ENCODE measurements around the gene PARP16.
A peak's percentile ranks its signal among the peaks of the same experiment; 100 is the strongest.

Gene PARP16

DNA sequence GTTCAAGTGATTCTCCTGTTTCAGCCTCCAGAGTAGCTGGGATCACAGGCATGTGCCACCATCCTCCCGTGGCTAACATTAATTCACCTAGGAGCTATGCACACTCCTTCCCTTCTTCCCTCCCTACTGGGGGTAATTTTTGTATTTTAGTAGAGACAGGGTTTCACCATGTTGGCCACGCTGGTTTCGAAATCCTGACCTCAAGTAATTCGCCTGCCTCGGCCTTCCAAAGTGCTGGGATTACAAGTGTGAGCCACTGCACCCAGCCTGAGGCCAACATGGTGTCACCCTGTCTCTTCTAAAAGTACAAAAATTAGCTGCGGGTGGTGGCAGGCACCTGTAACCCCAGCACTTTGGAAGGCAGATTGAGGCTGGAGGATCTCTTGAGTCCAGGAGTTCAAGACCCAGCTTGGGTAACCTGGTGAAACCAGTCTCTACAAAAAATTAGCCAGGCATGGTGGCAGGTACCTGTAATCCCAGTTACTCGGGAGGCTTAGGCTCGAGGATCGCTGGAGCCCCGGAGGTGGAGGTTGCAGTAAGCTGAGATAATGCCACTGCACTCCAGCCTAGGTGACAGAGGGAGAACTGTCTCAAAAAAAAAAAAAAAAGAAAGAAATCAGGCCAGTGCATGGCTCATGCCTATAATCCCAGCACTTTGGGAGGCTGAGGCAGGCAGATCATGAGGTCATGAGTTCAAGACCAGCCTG, 23.9 kb upstream of the PARP16 start:
- no peak for DNase-seq

DNA sequence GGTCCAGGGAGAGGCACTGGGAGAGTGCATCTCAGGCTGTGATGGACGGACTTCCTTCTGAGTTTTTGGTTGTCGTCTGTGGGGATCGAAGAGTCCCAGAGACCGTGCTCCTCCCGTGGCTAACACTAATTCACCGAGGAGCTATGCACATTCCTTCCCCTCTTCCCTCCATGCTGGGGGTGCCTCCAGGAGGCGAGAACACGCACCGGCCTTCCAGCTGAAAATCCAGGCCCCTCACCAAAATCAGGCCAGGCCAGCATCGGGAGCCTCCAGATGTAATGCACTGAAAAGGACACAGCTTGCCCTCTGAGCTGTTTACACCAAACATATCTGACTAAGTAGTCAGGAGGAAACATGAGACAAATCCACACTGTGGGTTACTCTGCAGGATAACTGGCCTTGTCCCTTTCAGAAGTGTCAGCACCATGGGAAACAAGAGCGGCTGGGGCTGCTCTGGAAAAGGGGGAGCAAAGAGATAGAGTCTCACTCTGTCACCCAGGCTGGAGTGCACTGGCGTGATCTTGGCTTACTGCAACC, 23.3 kb upstream of the PARP16 start:
- DNase-seq = no peak

DNA sequence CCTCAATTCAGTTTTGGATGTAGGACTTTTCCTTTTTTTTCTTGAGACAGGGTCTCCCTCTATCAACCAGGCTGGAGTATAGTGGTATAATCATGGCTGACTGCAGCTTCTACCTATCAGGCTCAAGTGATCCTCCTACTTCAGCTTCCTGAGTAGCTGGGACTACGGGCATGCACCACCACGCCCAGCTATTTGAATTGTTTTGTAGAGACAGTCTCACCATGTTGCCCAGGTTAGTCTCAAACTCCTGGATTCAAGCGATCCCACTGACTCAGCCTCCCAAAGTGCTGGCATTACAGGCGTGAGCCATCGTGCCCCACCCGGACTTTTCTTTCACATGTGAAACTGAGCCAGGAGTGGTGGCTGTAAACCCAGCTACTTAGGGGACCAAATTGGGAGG, 21.3 kb upstream of the PARP16 start:
- DNase-seq = no peak

DNA sequence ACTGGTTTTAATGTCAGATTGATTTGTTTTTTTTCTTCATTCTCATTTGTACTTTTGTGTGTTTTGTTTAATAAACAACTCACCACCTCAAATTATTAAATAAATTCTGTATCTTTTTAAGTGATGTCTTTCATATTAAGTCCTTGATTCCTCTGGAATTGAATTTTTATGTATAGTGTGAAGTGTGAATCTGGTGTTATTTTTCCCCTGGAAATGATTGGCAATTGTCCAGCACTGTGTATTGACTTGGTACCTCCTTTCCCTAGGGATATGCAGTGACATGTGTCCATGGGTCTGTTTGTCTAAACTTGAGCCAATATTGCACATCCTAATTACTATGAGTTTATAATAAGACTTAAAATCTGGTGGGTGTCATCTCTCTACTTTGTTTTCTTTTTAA, 19.9 kb upstream of the PARP16 start:
- DNase-seq = no peak

DNA sequence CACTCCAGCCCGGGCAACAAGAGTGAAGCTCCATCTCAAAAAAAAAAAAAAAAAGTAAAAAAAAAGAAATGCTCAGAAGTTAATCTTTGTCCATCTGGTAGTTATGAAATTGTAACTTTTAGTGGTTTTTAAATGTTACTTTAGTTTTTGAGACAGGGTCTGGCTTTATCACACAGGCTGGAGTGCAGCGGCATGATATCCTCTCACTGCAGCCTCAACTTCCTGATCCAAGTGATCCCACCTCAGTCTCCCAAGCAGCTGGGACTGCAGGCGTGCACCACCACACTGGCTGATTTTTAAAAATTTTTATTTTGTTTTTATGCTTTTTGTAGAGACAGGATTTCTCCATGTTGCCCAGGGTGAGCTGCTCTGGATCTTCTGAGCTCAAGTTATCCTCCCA, 19.1 kb upstream of the PARP16 start:
- DNase-seq = no peak

DNA sequence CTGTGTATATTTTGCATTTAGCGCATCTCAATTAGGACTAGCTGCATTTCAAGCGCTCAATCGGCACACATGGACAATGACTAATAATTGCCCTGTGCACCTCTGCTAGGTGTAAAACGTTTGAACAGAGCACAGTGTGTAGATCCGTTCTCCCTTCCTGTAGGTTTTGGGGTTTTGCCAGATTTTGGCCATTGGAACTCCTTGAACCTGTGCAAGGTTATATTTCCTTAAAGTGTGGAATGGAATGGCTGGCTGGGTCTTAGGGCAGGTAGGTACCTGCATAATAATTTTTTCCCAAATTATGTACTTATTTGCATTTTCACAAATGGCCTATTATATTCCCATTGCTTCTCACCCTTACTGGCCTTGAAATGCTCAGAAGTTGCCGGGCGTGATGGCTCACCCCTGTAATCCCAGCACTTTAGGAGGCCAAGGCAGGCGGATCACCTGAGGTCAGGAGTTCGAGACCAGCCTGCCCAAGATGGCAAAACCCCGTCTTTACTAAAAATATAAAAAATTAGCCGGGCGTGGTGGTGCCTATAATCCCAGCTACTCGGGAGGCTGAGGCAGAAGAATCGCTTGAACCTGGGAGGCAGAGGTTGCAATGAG, 18.6 kb upstream of the PARP16 start:
- no peak for DNase-seq

DNA sequence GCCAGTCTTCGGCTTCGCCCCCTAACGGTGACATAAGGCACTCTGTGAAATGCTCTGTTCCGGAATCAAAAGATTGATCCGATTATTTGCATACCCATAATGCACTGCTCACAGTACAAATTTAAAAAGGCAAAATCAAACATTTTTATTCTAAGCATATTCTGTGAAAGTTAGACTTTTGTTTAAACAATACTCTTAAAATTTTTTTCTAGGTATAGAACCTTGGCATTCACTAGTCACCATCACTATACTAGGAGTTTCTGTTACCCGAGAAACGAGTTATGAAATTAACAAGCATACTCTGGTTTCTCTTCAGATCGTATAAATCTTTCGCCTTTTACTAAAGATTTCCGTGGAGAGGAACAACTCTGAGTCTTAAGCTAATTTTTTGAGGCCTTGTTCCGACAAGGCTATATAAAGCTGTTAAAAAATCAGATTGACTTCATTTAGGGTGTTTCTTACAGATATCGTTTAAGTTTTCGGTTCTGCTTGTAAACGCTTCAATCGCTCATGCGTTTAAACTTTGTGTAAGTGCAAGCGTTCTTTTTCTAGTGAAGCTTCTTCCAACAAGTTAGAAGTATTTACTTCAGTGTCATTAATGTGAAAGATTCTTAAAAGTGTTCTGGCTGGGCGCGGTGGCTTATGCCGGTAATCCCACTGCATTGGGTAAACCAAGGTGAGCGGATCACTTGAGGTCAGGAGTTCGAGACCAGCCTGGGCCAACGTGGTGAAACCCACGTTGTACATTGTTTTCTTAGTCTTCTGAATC, 17.9 kb upstream of the PARP16 start, which contains the start of gene RNU5B-1:
RNU5B-1 (plus strand) TSS at position 297 of the 769 bp plus-strand sequence.
- peak; percentile 83 for DNase-seq

DNA sequence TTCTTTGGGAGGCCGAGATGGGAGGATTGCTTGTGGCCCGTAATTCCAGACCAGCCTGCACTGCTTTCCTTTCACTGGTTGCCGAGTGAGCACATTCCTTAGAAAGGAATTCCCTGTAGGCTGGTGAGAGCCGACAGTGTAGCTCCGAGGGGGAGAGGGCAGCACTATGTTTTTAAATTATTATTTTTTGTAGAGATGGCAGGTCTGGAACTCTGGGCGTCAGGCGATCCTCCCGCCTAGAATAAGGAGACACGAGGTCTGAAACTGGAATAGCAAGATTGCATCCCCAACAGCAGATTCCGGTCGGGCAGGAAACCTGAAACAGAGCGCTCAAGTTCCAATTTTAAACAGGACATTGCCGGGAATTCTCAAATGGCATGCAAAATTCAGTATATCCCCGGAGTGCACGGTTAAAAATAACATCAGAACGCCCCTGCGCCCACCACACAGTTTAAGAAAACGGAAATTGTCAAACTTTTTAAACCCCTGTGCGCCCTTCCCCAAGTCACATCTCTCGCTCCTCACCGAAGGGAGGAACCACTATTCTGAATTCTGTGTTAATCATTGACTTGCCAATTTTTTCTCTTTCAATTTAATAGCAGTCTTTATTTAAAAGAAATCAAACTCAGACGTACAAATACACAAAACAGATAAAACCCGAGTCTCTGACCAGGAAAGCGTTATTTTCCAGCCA, 17.2 kb upstream of the PARP16 start:
- peak; percentile 78 for DNase-seq

DNA sequence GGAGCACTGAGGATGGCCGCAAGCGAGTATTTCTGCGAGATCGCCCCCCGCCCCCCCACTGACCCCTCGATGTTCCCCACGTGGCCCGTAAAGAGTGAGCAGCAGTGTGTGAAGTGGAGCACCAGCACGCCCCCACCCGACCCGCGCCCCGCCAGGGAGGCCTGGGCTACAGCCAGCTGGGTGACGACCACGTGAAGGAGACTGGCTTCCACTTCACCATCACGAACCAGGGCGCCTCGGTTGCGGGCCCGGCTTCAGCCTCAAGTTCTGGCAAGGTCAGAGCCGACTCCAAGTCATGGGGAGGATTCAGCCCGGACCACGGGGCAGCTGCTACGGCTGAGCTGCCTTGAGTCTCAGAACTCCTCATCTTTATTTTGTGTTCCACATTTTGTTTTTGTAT, 15.4 kb upstream of the PARP16 start:
- no peak for DNase-seq

DNA sequence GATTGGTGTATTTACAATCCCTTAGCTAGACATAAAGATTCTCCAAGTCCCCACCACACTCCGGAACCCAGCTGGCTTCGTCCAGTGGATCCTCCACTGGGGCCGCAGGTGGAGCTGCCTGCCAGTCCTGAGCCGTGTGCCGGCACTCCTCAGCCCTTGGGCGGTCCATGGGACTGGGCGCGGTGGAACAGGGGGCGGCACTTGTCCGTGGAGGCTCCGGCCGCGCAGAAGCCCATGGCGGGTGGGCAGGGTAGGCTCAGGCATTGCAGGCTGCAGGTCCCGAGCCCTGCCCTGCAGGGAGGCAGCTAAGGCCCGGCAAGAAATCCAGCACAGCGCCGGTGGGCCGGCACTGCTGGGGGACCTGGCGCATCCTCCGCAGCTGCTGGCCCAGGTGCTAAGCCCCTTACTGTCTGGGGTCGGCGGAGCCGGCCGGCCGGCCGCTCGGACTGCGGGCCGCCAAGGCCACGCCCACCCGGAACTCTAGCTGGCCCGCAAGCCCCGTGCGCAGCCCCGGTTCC, 14.3 kb upstream of the PARP16 start:
- DNase-seq = no peak

DNA sequence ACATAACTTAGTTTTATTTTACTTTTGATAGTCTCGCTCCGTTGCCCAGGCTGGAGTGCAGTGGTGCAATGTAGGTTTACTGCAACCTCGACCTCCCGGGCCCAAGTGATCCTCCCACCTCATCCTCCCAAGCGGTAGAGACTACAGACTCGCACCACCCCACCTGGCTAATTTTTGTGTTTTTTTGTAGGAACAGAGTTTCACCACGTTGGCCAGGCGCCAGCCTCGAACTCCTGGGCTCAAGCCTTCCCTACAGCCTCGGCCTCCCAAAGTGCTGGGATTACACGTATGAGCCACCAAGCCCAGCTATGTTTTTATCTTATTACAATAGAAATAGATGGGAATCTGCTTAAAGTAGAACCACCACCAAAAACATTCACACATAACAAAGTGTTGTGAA, 12.0 kb upstream of the PARP16 start:
- no peak for DNase-seq

DNA sequence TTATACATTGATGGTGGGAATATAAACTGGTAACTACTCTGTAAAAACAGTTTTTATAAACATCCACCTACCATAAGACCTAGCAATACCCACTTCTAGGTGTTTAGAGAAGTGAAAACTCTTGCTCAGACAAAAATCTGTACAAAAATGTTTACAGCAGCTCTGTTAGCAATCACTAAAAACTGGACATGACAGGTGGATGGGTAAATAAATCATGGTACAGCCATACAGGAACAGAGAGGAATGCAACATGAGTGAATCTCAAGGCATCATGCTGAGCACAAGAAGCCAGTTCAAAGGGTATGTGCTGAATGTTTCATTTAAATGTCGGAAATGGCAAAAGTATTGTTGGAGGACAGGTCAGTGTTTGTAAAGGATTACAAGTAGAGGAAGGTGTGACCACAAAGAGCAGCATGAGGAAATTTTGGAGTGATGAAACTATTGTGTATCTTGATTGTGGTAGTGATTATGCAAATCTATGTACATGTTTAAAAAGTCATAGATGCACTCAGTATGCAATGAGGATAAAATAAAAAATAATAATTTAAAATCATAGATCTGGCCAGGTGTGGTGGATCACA, 6.3 kb upstream of the PARP16 start:
- DNase-seq = no peak

DNA sequence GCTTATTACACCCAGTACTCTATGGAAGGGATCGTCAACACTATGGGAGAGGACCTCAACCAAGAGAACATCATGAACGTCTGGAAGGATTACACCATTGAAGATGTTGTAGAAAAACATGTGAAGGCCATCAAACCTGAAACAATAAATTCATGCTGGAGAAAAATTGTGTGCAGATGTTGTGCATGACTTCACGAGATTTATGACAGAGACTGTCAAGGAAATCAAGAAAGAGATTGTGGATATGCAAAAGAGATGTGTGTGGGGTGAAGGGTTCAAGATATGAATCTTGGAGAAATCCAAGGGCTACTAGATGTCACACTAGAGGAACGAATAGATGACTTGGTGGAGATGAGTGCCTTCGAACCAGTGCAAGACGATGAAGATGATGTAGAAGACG, 3.5 kb upstream of the PARP16 start:
- DNase-seq = no peak

DNA sequence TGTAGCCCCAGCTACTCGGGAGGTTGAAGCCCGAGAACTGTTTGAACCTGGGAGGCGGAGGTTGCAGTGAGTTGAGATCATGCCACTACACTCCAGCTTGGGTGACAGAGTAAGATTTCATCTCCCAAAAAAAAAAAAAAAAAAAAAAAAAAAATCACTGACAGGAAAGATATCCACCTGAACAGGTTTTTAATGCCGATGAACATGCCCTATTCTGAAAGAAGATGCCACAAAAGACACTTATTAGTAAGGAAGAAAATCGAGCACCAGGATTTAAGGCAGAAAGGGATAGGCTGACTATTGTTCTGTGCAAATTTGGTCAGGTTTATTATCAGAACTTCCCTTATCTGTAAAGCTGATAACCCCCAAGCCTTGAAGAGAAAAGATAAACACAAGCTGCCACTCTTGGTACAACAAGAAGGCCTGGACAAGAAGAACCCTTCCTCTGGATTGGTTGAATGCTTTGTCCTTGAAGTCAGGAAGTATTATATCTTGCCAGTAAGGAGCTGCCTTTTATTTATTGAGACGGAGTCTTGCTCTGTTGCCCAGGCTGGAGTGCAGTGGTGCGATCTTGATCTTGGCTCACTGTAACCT, 2.7 kb upstream of the PARP16 start:
- DNase-seq = no peak

DNA sequence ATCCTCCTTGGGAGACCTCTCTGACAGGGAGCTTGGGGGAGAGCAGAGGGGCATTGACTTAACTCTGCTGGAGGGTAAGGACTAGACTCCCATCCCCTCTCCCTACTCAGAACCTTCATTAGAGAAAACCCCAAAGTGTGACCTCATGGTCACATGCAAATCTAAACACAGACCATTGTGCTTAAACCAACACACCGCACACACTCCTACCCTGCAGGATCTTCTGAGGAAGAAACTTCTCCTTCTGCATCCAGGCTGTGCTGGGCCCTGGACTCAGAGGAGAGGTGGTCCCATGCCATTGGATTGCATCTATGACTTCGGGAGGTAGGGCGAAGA, 805 bp upstream of the PARP16 start:
- DNase-seq = no peak

DNA sequence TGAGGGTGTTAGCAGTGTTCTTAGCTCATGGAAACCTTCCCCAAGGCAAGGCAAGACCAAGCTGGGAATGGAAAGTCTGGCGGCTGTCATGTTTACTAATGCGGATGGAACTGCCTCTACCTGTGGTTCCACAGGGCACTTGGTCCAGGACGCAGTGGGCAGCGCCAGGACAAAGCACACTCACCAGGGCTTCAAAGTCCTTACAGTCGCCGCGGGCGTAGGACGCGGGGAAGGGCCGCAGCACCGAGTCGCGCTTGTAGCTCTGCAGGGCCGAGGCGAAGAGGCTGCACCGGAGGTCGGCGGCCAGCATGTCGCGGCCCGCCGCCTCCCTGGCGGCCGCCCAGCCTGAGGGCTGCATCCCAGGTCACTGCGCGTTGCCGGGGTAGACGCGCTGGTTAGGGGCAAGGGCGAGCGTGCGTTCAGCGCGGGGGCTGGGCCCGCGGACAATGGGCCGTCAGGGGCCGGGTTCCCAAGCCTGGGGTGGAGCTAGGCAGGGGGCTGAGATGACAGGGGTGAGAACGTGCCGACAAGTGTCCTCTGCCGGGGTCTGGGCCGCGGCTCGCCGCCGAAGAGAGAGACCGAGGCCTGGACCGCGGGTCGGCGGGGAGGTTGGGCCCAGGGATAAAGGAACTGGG, 497 bp downstream of the PARP16 start:
- DNase-seq = peak; percentile 59

DNA sequence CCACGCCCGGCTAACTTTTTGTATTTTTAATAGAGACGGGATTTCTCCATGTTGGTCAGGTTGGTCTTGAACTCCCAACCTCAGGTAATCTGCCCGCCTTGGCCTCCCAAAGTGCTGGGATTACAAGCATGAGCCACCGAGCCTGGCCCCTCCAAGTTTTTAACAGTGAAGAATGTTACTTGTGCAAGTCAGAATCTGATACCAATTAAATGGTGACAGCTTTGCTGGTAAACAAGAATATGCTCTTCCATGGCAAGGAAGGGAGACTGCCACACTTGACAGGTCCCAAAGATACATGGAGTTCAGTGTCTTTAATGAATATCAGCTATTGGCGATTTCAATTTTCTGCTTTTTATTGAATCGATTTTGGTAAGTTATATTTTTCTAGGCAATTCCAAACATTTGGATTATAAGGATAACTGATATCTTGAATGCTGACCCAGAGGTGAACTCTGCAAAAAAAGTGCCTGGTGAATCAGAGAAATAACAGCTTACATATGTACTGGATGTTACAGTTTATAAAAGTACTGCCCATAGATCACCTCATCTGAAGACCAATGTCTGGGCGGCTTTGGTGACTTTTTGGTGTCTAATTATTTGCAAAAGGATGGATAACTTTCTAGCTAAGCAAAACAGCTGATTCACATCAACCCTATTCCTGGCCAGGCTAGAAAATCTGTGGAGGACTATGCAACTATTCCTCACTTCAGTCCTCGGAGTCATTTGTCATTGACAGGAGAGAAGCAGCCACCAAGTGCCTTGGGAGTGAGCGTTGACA, 1.2 kb downstream of the PARP16 start:
- DNase-seq = no peak

DNA sequence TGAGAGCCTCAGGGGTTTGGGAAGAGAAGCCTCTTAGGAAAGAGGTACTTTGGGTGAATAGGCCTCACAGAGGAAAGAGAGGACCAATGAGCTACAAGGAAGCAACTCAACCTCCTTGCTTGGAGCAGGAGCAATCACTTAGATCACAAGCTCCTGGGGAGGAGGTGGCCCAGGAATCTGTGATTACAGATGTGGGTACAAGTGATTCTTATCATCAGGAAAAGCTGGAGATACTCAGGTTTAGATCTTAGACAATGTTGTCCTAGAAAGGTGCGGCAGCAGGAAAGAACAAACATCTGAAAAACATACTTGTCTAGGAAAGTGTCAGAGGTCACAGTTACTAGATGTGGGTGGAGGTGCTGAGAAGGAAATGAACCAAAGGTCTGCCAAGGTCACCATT, 8.2 kb downstream of the PARP16 start:
- DNase-seq = no peak

DNA sequence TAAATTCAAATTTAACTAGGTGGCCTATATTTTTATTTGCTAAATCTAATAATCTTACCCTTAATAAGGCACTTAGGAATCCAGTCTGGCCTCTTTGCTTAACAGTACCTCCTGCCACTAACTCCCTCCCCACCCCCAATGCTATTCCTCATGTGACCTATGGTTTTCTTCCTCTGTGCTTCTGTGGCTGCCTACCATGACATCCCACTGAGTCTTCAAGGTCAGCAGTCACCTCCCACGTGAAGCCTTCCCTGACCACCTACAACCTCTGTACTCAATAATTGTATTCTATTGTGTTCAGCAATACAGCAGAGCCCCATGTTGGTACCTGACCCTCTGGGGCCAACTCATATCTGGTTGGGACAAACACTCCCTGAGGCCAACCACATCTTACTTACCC, 9.7 kb downstream of the PARP16 start:
- no peak for DNase-seq

DNA sequence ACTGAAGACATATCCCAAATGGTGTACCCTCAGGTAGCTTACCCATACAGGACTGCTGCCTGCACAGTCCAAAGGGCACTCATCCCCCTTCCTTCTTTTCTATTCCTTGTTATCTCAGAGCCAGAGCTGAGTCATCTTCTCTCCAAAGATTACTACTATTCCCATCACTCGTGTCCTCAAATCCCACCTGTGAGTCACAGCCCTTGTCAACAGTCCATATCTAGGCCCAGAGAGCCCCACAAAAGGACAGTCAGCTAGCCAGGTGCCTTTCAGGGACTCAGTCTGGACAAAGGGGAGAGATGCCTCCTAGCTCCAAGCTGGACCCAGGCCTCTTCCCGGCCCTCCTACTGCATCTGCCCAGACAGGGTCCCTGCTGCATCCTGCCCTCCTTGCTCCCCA, 11.0 kb downstream of the PARP16 start:
- DNase-seq = no peak

DNA sequence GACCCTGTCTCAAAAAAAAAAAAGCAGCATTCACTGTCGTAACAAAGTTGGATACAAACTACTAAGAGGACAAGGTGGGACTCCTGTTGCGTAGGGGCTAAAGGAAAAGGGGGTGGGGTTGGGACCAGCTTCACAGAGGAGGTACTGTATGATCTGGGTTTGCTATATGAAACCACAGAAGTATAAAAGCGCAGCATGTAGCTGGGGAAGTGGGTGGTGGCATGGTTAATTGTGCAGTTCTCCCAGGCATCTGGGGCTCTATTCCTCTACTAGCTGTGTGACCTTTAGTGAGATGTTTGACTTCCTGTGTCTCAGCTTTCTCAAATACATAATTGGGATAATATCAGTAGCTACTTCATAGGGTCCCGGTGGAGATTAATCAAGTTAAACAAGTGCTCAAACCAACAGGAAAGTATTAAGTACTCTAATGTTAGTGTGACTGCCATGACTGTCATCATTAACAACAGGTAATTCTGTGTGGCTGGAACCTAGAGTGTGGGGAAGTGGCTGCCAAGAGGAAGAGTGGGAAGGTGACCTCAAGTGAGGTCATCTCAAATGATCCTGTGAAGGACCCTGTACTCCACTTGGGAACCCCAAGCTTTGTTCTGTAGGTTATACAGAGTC, 11.5 kb downstream of the PARP16 start:
- no peak for DNase-seq
